ENCODE measurements around the gene CCDC107. TPM values are rescaled to one million over a fixed set of nuclear protein-coding genes. Genes with fewer than 3 reads are reported as not detected.

The CCDC107 gene
- total RNA-seq, 4 donors from 2014 or later = 15.1 to 30.5 (median 21.2) TPM

- intact Hi-C loops (cut with DNase I; ENCODE audit: low total_unique reads) = no loop called here
- WGBS, 2 donors = 12 to 14% methylated on average over 29 to 36 of the region's 58 CpGs
- peak in 1 of 2 donors; percentile 93 for DNase-seq (ENCODE audit: low spot score in 2 of 2)
Measured at GRCh38 chr9:35664531-35665470, 6.7 kb downstream of the CCDC107 start, which contains the start of gene ARHGEF39. Gene ARHGEF39, minus strand, starts transcription at chr9:35665195. Its CDS starts 26 bp downstream, at chr9:35665169.

DNA sequence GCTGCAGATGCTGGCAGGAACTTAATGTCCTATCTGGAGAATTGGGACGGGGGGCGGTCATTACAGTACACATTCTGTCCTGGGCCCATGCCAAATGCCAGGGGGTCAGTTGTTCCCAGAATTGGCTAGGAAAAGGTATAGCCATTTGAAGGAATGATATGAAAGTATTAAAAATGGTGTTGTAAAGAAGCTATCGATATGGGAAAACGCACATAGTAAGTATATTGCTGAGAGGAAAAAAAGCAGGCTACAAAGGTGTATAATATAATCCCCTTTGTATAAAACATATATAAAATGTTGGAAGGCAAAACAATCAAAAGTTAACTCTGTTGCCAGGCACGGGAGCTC, 7.4 kb downstream of the CCDC107 start:
- peak overlapping the region; percentile 11 for H3K4me3 ChIP-seq (ENCODE audit: low read depth, poor library complexity, severe bottlenecking)
- intact Hi-C loops (cut with DNase I; ENCODE audit: low total_unique reads) = no loop called here
- DNase-seq (ENCODE audit: low spot score in 2 of 2) = no peak
- TF ChIP-seq CTCF (IDR thresholded peaks at IDR 0.05) (no peak), POLR2A (IDR thresholded peaks at IDR 0.05) (no peak)
- 8 to 11% methylated on average over 5 of the region's 5 CpGs for WGBS, 2 donors

More at GRCh38 chr9:35664531-35665470, 6.7 kb downstream of the CCDC107 start, which contains the start of gene ARHGEF39:
- peak within 1 kb of the TSS; percentile 11 for H3K4me3 ChIP-seq (ENCODE audit: low read depth, poor library complexity, severe bottlenecking)
- TF ChIP-seq CTCF (IDR thresholded peaks at IDR 0.05) = no peak
- no peak for TF ChIP-seq POLR2A (IDR thresholded peaks at IDR 0.05)

GRCh38 chr9:35666045-35666444, 8.0 kb downstream of the CCDC107 start:
- TF ChIP-seq CTCF (IDR thresholded peaks at IDR 0.05) (no peak), POLR2A (IDR thresholded peaks at IDR 0.05) (no peak)
- no peak for DNase-seq (ENCODE audit: low spot score in 2 of 2)
- WGBS, 2 donors = 74 to 87% methylated on average over 1 of the region's 1 CpG
- intact Hi-C loops (cut with DNase I; ENCODE audit: low total_unique reads) = no loop called here
- H3K4me3 ChIP-seq (ENCODE audit: low read depth, poor library complexity, severe bottlenecking) = no peak overlapping the region

DNA sequence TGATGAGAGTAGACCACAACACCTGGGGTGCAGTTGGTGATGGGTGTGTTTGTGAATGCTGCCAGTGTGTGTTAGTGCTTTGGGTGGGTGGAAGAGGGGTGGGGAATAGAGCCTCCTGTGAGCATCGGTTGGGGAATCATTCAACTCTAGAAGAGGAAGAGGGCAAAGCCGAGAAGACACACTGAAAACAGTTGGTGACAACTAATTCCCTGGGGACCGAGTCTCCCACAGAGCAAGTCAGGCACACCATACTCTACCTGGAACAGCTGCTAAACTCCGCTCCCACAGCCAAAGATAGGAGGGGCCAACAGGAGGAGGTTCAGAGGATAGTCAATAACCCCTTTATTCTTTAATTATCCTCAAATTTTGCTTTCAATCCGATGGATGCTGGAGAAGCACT, 8.5 kb downstream of the CCDC107 start:
- WGBS, 2 donors = 90 to 94% methylated on average over 5 of the region's 5 CpGs
- TF ChIP-seq CTCF (IDR thresholded peaks at IDR 0.05) (no peak), POLR2A (IDR thresholded peaks at IDR 0.05) (no peak)
- no peak for DNase-seq (ENCODE audit: low spot score in 2 of 2)
- intact Hi-C loops (cut with DNase I; ENCODE audit: low total_unique reads) = no loop called here
- H3K4me3 ChIP-seq (ENCODE audit: low read depth, poor library complexity, severe bottlenecking) = no peak overlapping the region

GRCh38 chr9:35667939-35668338, 9.8 kb downstream of the CCDC107 start:
- 93 to 95% methylated on average over 3 of the region's 3 CpGs for WGBS, 2 donors
- intact Hi-C loops (cut with DNase I; ENCODE audit: low total_unique reads) = no loop called here
- H3K4me3 ChIP-seq (ENCODE audit: low read depth, poor library complexity, severe bottlenecking) = no peak overlapping the region
- TF ChIP-seq POLR2A (IDR thresholded peaks at IDR 0.05) (no peak), CTCF (IDR thresholded peaks at IDR 0.05) (no peak)
- no peak for DNase-seq (ENCODE audit: low spot score in 2 of 2)
